ENCODE results near the gene SPATS2L.

Gene SPATS2L

GRCh38 chr2:200408428-200409316 lies 102.2 kb downstream of the SPATS2L start:
- ChIA-PET CTCF (interaction anchor here (0.6 kb wide), 1 partner anchor 34 kb away, joined by 3 read pairs; no protein-coding TSS in a partner anchor), POLR2A (ENCODE audit: low non-redundant PET) (no interaction called here)
- DNase-seq (ENCODE audit: low spot score) = peak; percentile 63
- TF ChIP-seq CTCF (conservative IDR thresholded peaks at IDR 0.05; ENCODE audit: low read depth) = no peak
- H3K27ac ChIP-seq = peak overlapping the region; percentile 69

- CTCF ChIA-PET = interaction anchor here (0.7 kb wide), 1 partner anchor 96 kb away, joined by 4 read pairs; no protein-coding TSS in a partner anchor
- no peak overlapping the region for H3K27ac ChIP-seq
- DNase-seq (ENCODE audit: low spot score) = no peak
- POLR2A ChIA-PET (ENCODE audit: low non-redundant PET) = no interaction called here
- TF ChIP-seq CTCF (conservative IDR thresholded peaks at IDR 0.05; ENCODE audit: low read depth) = no peak
These were observed 105.3 kb downstream of the SPATS2L start for GRCh38 chr2:200411831-200412230.

GRCh38 chr2:200414367-200414766 lies 107.9 kb downstream of the SPATS2L start:
- no peak for TF ChIP-seq CTCF (conservative IDR thresholded peaks at IDR 0.05; ENCODE audit: low read depth)
- POLR2A ChIA-PET (ENCODE audit: low non-redundant PET) = no interaction called here
- DNase-seq (ENCODE audit: low spot score) = no peak
- CTCF ChIA-PET = interaction anchor here (0.9 kb wide), 1 partner anchor 57 kb away, joined by 3 read pairs; no protein-coding TSS in a partner anchor
- no peak overlapping the region for H3K27ac ChIP-seq

- ChIA-PET CTCF (no interaction called here), POLR2A (ENCODE audit: low non-redundant PET) (no interaction called here)
- no peak for TF ChIP-seq CTCF (conservative IDR thresholded peaks at IDR 0.05; ENCODE audit: low read depth)
- no peak for DNase-seq (ENCODE audit: low spot score)
- H3K27ac ChIP-seq = no peak overlapping the region
These were observed 109.0 kb downstream of the SPATS2L start for GRCh38 chr2:200415455-200415854.

GRCh38 chr2:200416878-200417277 lies 110.4 kb downstream of the SPATS2L start:
- ChIA-PET POLR2A (ENCODE audit: low non-redundant PET) (no interaction called here), CTCF (no interaction called here)
- DNase-seq (ENCODE audit: low spot score) = no peak
- no peak for TF ChIP-seq CTCF (conservative IDR thresholded peaks at IDR 0.05; ENCODE audit: low read depth)
- no peak overlapping the region for H3K27ac ChIP-seq

GRCh38 chr2:200417366-200417765 lies 110.9 kb downstream of the SPATS2L start:
- H3K27ac ChIP-seq = no peak overlapping the region
- no peak for TF ChIP-seq CTCF (conservative IDR thresholded peaks at IDR 0.05; ENCODE audit: low read depth)
- no peak for DNase-seq (ENCODE audit: low spot score)
- CTCF ChIA-PET = no interaction called here
- POLR2A ChIA-PET (ENCODE audit: low non-redundant PET) = no interaction called here

All from RWPE1 (cell line).